AG09319 (cell line): ENCODE data around the gene WIPF2.

Source experiments
- DNase-seq: peaks from one replicate; pipeline ENCODE4 v3.0.0-alpha.2; 2010; ENCODE audit warnings: low read depth; ENCODE audit errors: extremely low read depth
- CTCF ChIP-seq: IDR thresholded peaks from 2 replicates; pipeline ENCODE4 v1.5.1; 2011; ENCODE audit warnings: low read depth, mild to moderate bottlenecking, inconsistent platforms, low read length, moderate library complexity

The WIPF2 gene

GRCh38 chr17:40260528-40260927 lies 41.4 kb downstream of the WIPF2 start:
- TF ChIP-seq CTCF = no peak
- no peak for DNase-seq

GRCh38 chr17:40264458-40265185 lies 45.5 kb downstream of the WIPF2 start:
- no peak for TF ChIP-seq CTCF
- DNase-seq = no peak

- DNase-seq = no peak
- no peak for TF ChIP-seq CTCF
These were observed 46.2 kb downstream of the WIPF2 start for GRCh38 chr17:40265337-40265736.

GRCh38 chr17:40266882-40267281 lies 47.8 kb downstream of the WIPF2 start:
- no peak for TF ChIP-seq CTCF
- no peak for DNase-seq

GRCh38 chr17:40268141-40268712 lies 49.1 kb downstream of the WIPF2 start:
- DNase-seq = no peak
- no peak for TF ChIP-seq CTCF

- no peak for TF ChIP-seq CTCF
- DNase-seq = no peak
These were observed 59.3 kb downstream of the WIPF2 start for GRCh38 chr17:40278414-40278813.

- no peak for DNase-seq
- no peak for TF ChIP-seq CTCF
These were observed 60.3 kb downstream of the WIPF2 start for GRCh38 chr17:40279402-40279801.
